ENCODE measurements around the gene FARP1.
A peak's percentile ranks its signal among the peaks of the same experiment; 100 is the strongest.

The FARP1 gene

GRCh38 chr13:98289339-98289945 lies 146.5 kb downstream of the FARP1 start:
- DNase-seq = no peak

DNA sequence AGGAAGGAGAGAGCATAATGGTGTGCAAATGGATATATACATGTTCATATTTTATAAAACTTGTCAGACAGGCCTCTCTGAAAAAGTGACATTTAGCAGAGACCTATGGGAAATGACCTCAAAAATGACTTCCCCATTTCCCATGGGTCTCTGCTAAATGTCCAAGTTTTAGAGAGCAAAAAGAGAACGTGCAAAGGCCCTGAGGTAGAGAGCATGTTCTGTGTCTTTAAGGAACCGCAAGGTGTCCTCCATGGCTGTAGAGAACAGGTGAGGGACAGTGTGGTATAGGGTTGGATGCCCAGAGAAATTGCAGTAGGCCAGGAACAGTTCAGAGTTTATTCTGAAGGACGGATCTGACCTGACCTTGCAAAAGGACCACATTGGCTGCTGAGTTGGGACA lies 147.4 kb downstream of the FARP1 start:
- DNase-seq = no peak

- no peak for DNase-seq
These were observed 148.8 kb downstream of the FARP1 start for GRCh38 chr13:98291658-98292057.

DNA sequence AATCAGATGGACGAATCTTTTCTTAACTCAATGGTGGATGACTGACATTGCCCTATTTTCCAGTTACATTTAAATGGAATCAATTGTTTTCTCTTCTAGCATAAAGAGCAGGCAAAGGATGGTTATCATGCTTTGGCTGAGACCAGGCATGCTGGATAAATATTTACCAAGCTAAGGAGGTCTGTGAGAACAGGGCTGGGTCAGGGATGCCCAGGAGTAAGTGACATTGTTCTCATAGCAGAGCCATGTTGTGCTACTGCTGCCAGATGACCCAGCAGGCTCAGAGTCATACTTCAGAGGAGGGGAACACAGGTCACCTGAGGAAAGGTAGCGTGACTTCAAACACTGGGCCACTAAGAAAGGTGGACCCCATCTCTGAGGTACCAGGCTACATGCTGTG lies 150.2 kb downstream of the FARP1 start:
- no peak for DNase-seq

DNA sequence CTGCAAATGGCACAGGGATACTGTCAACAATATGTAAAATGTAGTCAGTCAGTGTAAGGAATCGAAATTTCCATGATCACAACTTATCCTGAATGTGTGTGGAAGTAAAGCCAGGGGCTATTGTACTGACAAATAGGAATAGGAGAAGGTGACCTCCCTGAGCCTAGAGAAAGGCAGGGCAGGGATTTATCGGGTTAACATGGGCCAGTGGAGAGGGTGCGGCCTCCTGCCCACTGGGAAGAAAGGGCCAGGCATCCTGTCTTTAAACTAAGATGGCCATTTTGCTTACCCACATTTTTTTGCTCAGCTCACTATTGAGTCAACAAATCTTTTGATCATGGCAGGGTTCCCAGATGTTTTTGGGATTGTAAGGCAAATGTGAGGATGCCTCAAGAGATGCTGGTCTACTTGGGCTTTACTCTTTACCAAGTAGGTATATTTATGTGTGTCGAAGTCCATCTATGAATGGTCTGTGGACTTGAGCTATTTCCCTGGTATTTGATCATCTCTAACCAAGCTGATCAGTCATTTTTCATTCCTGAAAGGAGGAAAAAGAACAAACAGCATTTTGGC lies 150.8 kb downstream of the FARP1 start:
- peak; percentile 37 for DNase-seq

DNA sequence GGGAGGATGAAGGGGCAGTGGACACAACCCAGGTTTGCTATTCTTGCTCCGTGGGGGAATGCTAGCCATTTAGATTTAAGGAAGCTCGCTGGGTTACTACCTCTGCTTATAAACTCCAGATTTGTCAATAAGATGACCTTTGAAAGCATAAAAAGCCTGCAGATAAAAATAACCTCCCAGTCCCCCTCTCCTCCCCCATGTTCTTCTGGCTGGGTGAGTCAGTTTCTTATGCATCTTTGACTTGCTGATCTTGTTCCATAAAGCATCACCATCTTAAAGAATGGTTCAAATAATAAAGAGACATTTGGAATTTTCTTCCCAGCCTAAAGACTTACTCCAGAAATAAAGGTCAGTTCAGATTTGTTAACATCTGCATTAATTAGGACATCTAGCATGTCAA lies 152.5 kb downstream of the FARP1 start:
- peak; percentile 43 for DNase-seq

- no peak for DNase-seq
These were observed 154.2 kb downstream of the FARP1 start for GRCh38 chr13:98297051-98297450.

- DNase-seq = no peak
These were observed 154.9 kb downstream of the FARP1 start for GRCh38 chr13:98297745-98298144.

GRCh38 chr13:98298599-98298998 lies 155.7 kb downstream of the FARP1 start:
- DNase-seq = no peak

DNA sequence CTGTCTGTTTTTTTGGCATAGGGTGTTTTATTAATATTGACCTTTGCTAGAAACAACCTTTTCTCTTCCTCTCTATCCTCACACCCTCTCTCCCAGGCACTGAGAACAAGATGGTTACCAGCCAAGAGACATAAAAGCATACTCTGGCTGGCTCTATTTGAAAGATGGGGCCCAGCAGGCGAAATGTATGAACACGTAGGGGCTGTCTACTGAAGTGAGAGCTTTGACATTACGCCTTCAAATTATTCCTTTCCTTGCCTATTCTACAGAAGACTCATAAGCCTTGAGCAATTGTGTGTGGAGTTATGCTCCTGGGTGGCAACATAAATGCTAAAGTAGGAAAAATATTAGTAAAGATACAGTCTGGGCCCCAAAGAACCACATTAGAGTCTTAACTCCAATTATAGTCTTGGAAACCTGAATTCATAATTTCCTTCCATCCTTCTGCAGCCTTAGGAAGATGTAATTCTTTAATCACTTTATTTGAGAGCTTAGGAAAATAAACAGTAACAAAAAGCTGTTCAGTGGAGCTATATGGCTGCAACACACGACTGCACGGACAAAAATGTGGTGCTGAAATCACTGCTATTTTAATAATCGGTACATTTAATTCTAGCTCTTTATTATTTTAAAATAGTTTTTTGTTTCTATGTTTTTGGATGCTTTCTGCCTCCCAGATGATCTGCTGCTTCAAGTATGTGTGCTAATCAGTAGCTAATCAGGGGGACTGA lies 156.5 kb downstream of the FARP1 start:
- no peak for DNase-seq

DNA sequence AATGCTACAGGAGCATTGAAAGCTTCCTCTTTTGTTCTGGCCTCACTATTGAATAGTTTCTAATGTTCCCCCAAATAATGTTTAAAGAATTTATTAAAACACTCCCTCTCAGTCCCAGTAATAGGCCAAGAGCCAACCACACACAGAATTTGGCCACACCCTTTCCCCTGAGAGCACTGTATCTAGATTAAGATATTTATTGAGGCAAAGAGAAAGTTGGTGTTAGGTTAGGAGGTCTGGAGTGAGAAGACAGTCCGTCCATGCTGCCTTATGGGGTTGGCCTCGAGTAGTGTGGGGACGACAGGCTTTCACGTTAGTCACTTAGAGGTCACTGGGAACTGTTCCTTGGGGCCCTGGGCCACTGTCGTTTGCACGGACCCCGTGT lies 157.1 kb downstream of the FARP1 start:
- DNase-seq = no peak

DNA sequence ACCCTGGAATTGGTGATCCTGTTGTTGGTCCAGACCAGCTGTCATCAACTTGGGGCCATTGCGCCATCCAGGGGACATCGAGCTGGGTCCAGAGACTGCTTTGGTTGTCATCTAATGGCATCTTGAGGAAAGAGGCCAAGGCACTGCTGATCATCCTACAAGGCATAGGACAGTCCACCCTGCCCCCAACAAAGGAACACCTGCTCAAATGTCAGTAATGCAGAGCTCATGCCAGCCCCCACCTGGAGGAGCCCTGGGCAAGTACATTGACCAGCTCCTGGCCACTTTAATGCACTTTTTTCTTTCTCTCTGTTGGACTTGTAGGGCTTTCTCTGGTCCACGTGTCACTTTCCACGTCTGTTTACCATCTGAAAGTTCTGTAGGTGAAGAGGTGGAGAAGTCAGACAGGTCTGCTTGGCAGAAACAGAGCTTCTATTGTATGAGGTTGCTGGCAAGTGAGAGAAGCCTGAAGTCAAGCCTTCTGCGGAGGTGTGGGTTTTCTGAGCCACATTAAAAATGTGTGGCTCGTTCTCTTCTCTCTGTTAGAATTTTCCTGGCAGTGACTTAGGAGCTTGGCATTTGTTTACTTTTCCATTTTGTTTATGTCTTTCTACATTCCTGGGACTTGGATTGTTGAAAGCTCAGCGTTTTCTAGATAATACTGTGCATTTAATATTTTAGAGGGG lies 158.2 kb downstream of the FARP1 start:
- DNase-seq = peak; percentile 58

DNA sequence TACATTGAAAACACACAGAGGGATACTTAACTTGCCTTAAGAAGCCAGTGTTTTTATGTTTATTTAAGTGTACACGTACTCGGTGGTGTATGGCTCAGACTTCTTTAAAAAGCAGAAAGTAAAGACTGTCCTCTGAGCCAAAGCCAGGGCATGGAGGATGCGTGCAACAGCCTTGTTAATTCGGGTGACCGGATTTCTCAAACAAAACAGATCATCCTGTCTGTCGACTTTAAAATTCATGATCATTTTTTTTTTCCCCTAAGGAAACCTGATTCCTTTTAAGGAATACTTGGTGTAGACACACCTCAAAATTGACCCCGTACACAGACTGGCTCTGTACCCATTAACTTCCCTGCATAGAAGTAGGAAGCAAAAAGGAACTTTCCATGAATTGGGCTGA lies 158.8 kb downstream of the FARP1 start:
- peak; percentile 35 for DNase-seq

GRCh38 chr13:98303858-98304257 lies 161.0 kb downstream of the FARP1 start:
- no peak for DNase-seq

DNA sequence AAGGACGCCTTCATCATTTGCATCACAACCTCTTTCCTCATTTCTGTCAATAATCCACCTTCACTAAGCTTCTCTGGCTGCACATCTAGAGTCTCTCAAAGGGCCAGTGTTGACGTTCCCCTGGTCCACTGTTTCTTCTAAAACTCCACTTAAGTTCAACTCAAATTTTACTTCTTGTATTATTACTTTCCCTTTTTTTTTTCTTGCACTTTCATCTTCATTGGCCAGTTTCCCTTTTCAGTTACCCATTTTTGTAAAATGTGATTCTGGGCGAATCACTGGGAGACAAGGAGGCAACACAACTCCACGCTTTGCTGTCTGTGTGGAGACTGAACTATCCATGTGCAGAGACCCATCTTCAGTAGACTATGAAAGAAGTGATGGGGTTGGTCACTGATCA lies 162.8 kb downstream of the FARP1 start:
- no peak for DNase-seq

GRCh38 chr13:98307463-98308085 lies 164.7 kb downstream of the FARP1 start:
- no peak for DNase-seq

- no peak for DNase-seq
These were observed 165.4 kb downstream of the FARP1 start for GRCh38 chr13:98308086-98308911.

- DNase-seq = no peak
These were observed 166.9 kb downstream of the FARP1 start for GRCh38 chr13:98309569-98310335.

DNA sequence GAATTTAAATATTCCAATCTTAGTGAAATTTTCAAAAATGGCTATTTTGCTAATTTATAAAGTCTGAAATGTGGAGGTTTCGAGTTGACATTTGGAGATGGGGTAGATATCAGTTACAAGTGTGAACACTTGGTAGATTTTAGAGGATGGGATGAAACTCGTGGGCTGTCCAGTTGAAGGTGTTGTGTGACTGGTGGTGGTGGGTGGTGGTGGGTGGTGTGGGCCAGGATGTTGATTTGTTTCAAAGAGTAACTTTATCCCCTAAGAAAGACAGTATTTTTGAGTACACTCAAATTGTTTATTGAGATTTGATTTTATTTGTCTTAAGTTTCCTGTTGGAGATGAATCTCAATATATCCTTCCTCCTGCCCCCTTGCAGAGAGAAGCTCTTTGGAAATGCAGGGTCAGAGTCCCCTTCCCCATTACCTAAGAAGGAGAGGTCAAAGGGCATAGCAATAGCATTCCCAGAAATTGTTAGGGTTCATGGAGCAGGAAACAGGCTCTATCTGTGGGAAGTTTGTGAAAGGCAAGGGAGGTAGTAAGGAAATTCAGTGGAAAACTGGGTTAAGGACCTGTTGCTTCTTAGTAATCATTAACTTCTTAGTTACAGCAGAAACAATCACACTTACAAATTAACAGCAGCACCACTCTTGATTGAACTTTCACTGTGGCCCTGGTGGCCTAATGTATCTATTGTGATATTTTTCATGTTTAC lies 167.7 kb downstream of the FARP1 start:
- DNase-seq = no peak

DNA sequence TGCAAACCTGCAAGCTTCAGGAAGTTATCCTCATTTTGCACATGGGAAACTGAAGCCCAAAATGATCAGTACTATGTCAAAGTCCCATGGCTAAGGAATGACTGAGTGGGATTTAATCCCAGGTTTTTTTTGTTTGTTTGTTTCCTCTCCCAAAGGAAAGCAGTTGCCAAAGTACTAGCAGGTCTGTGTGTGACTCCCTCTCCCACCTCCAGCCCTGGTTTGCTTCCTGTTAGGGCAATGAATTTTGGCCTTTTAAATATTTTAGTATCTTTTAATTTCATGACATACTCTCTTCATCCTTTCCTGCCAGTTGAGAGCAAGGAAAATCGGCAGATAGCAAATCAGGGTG lies 168.3 kb downstream of the FARP1 start:
- DNase-seq = no peak

DNA sequence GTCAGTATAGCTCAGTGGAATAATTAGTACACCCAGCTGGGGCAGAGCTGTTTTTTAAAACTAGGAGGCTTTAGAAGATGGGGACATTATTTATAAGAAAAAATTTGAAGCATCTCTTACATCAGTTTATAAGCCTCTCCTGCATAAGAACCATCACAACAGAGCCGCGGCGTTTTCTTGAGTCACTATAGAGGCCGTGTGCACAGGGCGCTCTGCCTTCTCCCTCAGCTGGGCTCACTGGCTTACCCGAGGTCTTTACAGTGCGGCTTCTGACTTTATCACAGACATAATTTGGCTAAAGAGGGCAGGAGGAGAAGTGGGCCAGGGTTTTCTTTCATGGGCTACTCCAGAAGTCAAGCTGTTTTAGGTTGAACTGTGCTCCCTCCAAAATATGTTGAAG lies 169.7 kb downstream of the FARP1 start:
- DNase-seq = no peak

Measured in fibroblast of skin of abdomen (primary cell).